ENCODE results near the gene TXNL4B.
"Not testable (repeated sequence)": the region's sequence is repeated elsewhere in the genome, so short reads cannot be mapped to it uniquely, and the experiment has no call there.

The TXNL4B gene

GRCh38 chr16:72073560-72074230 lies 19.7 kb downstream of the TXNL4B start:
- no peak for DNase-seq (ENCODE audit: low read depth in 2 of 2)

- no peak for DNase-seq (ENCODE audit: low read depth in 2 of 2)
Measured at GRCh38 chr16:72072514-72073342, 20.7 kb downstream of the TXNL4B start.

DNA sequence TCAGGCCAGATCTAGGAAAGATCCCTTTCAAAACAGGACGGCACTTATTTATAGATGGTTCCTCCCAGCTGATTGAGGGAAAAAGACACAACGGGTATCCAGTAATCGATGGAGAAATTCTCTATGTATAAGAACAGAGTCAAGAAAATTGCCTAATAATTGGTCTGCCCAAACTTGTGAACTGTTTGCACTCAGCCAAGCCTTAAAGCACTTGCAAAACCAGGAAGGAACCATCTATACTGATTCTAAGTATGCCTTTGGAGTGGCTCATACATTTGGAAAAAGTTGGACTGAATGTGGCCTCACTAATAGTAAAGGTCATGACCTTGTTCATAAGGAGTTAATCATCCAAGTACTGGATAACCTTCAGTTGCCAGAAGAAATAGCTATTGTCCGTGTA lies 24.5 kb downstream of the TXNL4B start:
- no peak for DNase-seq (ENCODE audit: low read depth in 2 of 2)

- DNase-seq (ENCODE audit: low read depth in 2 of 2): no peak
Measured at GRCh38 chr16:72066747-72067146, 26.7 kb downstream of the TXNL4B start.

DNA sequence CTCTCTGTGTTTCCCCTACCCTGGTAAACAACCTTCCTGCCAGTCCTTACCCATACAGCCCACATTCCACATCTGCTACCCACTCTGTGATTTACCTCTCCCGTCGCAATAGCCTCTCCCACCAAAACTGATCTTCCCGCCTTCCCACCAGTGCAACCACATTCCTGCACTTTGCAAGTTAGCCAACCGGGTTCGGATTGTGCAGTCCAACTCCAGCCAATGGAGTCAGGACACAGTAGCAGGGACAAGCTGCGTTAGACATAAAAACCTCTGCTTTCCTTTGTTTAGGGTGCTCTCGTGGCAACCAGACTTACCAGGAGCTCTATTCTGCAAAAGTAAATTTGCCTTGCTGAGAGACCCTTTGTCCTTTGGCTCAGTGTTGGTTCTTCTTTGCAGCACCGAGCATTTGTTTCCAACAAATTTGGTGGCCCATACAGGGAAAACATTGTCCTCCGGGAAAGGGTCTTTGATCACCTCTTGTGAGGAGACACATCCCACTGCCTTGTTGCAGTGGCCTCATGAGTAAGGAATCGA lies 29.0 kb downstream of the TXNL4B start:
- no peak for DNase-seq (ENCODE audit: low read depth in 2 of 2)

- no peak for DNase-seq (ENCODE audit: low read depth in 2 of 2)
Measured at GRCh38 chr16:72061564-72061963, 31.9 kb downstream of the TXNL4B start.

GRCh38 chr16:72060405-72060804 lies 33.0 kb downstream of the TXNL4B start:
- no peak for DNase-seq (ENCODE audit: low read depth in 2 of 2)

DNA sequence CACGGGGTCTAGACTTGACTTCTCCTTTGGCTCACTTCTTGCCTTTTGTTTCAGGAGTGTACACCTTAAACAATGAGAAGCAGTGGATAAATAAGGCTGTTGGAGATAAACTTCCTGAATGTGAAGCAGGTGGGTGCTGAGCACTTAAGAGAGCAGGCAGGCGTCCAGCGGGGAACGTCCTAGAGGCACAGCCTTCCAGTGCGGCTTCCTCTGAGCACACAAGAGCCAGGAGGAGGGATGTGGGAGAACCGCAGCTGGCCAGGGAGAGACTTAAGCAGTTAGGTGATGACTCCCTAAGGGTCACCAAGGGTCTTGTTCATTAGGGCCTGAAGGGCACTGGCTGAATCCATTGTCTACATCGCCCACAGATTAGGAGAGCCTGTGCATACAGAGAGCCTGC lies 34.4 kb downstream of the TXNL4B start:
- DNase-seq (ENCODE audit: low read depth in 2 of 2): not testable (repeated sequence)

DNA sequence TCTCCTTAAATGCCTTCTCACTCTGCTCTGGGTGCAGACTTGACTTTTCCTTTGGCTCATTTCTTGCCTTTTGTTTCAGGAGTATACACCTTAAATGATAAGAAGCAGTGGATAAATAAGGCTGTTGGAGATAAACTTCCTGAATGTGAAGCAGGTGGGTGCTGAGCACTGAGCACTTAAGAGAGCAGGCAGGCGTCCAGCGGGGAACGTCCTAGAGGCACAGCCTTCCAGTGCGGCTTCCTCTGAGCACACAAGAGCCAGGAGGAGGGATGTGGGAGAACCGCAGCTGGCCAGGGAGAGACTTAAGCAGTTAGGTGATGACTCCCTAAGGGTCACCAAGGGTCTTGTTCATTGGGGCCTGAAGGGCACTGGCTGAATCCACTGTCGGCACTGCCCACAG lies 36.1 kb downstream of the TXNL4B start:
- DNase-seq (ENCODE audit: low read depth in 2 of 2): not testable (repeated sequence)

- no peak for DNase-seq (ENCODE audit: low read depth in 2 of 2)
Measured at GRCh38 chr16:72055911-72056310, 37.5 kb downstream of the TXNL4B start.

- DNase-seq (ENCODE audit: low read depth in 2 of 2): not testable (repeated sequence)
Measured at GRCh38 chr16:72054254-72054847, 39.1 kb downstream of the TXNL4B start, which contains the start of gene HP. Gene HP, plus strand, starts transcription at chr16:72054505. Its CDS starts 148 bp downstream, at chr16:72054653.

DNA sequence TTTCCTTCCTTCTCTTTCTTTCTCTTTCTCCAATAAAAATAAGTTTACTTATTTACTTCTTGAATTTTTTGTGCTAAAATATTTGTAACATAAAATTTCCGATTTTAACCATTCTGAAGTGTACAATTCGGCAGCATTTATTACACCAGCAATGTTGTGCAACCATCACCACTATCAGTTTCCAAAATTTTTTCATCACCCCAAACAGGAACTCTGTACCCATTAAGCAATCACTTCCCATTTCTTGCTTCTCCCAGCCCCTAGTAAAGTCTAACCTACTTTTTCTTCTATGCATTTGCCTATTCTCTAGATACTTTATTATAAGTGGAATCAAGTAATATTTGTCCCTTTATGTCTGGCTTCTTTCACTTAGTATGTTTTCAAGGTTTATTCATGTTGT lies 41.6 kb downstream of the TXNL4B start:
- no peak for DNase-seq (ENCODE audit: low read depth in 2 of 2)

DNA sequence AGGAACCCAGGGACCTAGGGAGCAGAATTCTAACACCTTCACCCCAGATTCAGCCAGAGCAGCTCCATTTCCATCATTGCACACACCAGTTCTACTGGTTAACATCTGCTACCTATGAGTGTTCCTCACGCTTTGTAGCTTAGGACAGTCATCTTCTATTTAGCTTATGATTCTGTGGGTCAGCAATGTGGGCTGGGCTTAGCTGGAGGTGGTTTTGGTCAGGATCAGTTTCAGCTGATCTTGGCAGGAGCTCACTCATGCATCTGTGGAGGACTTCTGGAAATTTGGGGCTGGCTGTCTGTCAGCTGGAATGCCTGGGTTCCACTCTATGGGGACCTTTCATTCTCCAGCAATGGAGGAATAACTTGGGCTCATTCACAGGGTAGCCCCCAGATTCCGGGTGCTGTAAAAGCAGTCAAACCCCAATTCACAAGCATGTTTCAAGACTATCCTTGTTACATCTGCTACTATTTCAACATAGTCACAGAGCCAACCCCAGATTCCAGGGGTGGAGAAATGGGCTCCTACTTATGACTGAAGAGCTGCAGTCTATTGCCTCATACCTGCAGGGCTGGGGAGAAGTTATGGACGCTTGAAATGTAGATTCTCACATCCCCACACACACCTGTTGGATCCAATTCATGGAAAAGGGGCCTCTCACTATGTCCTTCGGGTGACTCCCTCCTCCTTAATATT lies 42.5 kb downstream of the TXNL4B start:
- no peak for DNase-seq (ENCODE audit: low read depth in 2 of 2)

GRCh38 chr16:72049110-72049509 lies 44.3 kb downstream of the TXNL4B start:
- no peak for DNase-seq (ENCODE audit: low read depth in 2 of 2)

- DNase-seq (ENCODE audit: low read depth in 2 of 2): no peak
Measured at GRCh38 chr16:72044825-72045359, 48.5 kb downstream of the TXNL4B start.

- no peak for DNase-seq (ENCODE audit: low read depth in 2 of 2)
Measured at GRCh38 chr16:72044296-72044695, 49.1 kb downstream of the TXNL4B start.

DNA sequence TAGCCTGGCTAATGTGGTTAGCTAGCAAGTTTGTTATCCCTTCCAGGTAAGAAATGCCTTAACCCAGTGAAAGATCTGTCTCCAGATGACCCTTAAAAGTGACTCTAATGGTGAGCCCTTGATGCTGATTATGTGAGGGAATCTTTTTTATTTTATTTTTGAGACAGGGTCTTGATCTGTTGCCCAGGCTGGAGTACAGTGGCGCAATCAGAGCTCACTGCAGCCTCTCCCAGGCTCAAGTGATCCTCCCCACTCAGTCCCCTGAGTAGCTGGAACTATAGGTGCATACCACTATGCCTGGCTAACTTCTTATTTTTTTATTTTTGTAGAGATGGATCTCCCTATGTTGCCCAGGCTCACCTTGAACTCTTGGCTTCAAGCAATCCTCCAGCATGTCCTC lies 49.9 kb downstream of the TXNL4B start:
- no peak for DNase-seq (ENCODE audit: low read depth in 2 of 2)

GRCh38 chr16:72043058-72043457 lies 50.4 kb downstream of the TXNL4B start:
- no peak for DNase-seq (ENCODE audit: low read depth in 2 of 2)

DNA sequence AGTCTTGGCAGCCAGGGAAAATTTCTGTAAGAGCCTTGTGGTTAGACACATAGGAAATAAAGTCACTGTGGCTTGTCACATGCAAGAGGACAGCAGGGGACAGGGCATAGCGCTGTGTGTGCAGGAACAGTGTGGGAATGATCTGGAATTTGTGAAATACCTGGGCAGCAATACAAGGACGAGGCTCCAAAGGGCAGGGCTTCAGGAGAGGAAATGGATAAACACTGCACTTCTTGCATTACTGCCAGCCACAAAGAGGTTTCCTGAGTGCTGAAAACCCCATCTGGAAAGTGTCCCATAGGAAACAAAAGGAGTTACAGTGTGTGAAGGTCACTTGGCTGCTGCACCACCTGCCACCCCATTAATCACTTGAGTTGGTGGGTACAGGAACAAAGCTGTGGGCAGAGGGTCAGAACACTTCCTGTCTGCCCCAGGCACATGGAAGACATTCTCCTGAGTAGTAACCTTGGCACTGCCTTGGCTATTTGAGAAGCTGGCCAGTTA lies 51.2 kb downstream of the TXNL4B start:
- DNase-seq (ENCODE audit: low read depth in 2 of 2): no peak

GRCh38 chr16:72036098-72036497 lies 57.3 kb downstream of the TXNL4B start:
- no peak for DNase-seq (ENCODE audit: low read depth in 2 of 2)
